Loucy (cell line): ENCODE measurements around the gene SRP72.

Source experiments
- H2AFZ ChIP-seq: fragments of 200-600 bp; sonication (generic); 2 replicates; pipeline ENCODE4 v1.6.0; 2016; ENCODE audit warnings: antibody characterized with exemption, mild to moderate bottlenecking, low read length, moderate library complexity
- H3F3A ChIP-seq: fragments of 200-600 bp; 2 replicates; pipeline ENCODE4 v1.6.0; 2016; ENCODE audit warnings: antibody characterized with exemption, low read depth, mild to moderate bottlenecking
- H3K27me3 ChIP-seq: fragments of 200-600 bp; sonication (generic); 2 replicates; pipeline ENCODE4 v1.6.1; 2014; ENCODE audit warnings: low read length, mild to moderate bottlenecking; ENCODE audit not compliant: insufficient read depth, poor library complexity, severe bottlenecking
- H3K36me3 ChIP-seq: fragments of 200-600 bp; sonication (generic); 2 replicates; pipeline ENCODE4 v1.6.1; 2016; ENCODE audit warnings: low read length; ENCODE audit not compliant: insufficient read depth
- H3K4me1 ChIP-seq: fragments of 200-600 bp; sonication (generic); 2 replicates; pipeline ENCODE4 v1.5.1; 2014; ENCODE audit warnings: low read length, mild to moderate bottlenecking; ENCODE audit not compliant: insufficient read depth, poor library complexity, severe bottlenecking
- H3K4me2 ChIP-seq: fragments of 200-600 bp; sonication (generic); 2 replicates; pipeline ENCODE4 v1.6.0; 2014; ENCODE audit warnings: antibody characterized with exemption, low read length, low read depth, mild to moderate bottlenecking; ENCODE audit not compliant: poor library complexity, severe bottlenecking
- H3K4me3 ChIP-seq: fragments of 200-600 bp; sonication (generic); 2 replicates; pipeline ENCODE4 v1.5.1; 2014; ENCODE audit warnings: low read length, mild to moderate bottlenecking, mixed read lengths; ENCODE audit not compliant: poor library complexity, severe bottlenecking
- H3K79me2 ChIP-seq: fragments of 200-600 bp; sonication (generic); 2 replicates; pipeline ENCODE4 v1.6.1; 2014; ENCODE audit warnings: low read length; ENCODE audit not compliant: insufficient read depth
- H3K9ac ChIP-seq: fragments of 200-600 bp; sonication (generic); 2 replicates; pipeline ENCODE4 v1.6.0; 2014; ENCODE audit warnings: mild to moderate bottlenecking, low read depth, low read length, moderate library complexity; ENCODE audit not compliant: poor library complexity, severe bottlenecking
- H3K9me2 ChIP-seq: fragments of 200-600 bp; sonication (generic); replicated peaks from 2 replicates; pipeline ENCODE4 v1.6.1; 2016; ENCODE audit warnings: low read depth, low read length, mixed read lengths
- H3K9me3 ChIP-seq: fragments of 200-600 bp; sonication (generic); 2 replicates; pipeline ENCODE4 v1.6.1; 2014; ENCODE audit warnings: mild to moderate bottlenecking, antibody characterized with exemption, low read length, low read depth; ENCODE audit not compliant: insufficient read depth
- H4K20me1 ChIP-seq: fragments of 200-600 bp; sonication (generic); 2 replicates; pipeline ENCODE4 v1.6.0; 2014; ENCODE audit warnings: antibody characterized with exemption, low read length, mild to moderate bottlenecking; ENCODE audit not compliant: insufficient read depth, poor library complexity, severe bottlenecking
- CTCF ChIP-seq: fragments of 200-600 bp; sonication (generic); conservative IDR thresholded peaks from 2 replicates; pipeline ENCODE4 v1.5.1; 2014; ENCODE audit warnings: mild to moderate bottlenecking, antibody characterized with exemption, low read length
- EZH2phosphoT487 ChIP-seq: fragments of 200-600 bp; IDR thresholded peaks from 2 replicates; pipeline ENCODE4 v1.6.1; 2018; ENCODE audit warnings: antibody characterized with exemption, mild to moderate bottlenecking, moderate library complexity, borderline replicate concordance

The SRP72 gene

GRCh38 chr4:56466910-56467283, 520 bp upstream of the SRP72 start:
- peaks cover 22% of the 10 kb centered on the region for H3K36me3 ChIP-seq
- TF ChIP-seq EZH2phosphoT487 (no peak), CTCF (no peak)
- peak overlapping the region; percentile 86 for H3K4me2 ChIP-seq
- peak overlapping the region; percentile 79 for H3K4me3 ChIP-seq
- peaks cover 52% of the 10 kb centered on the region for H3K4me1 ChIP-seq
- peaks cover 75% of the 10 kb centered on the region for H3K79me2 ChIP-seq
- H2AFZ ChIP-seq = peak overlapping the region; percentile 87
- no peaks in the 10 kb centered on the region for H3K9me3 ChIP-seq
- no peaks in the 10 kb centered on the region for H3F3A ChIP-seq
- peaks cover 40% of the 10 kb centered on the region for H4K20me1 ChIP-seq
- H3K27me3 ChIP-seq = no peaks in the 10 kb centered on the region
- H3K9me2 ChIP-seq = no peaks in the 10 kb centered on the region
- peak overlapping the region; percentile 88 for H3K9ac ChIP-seq

DNA sequence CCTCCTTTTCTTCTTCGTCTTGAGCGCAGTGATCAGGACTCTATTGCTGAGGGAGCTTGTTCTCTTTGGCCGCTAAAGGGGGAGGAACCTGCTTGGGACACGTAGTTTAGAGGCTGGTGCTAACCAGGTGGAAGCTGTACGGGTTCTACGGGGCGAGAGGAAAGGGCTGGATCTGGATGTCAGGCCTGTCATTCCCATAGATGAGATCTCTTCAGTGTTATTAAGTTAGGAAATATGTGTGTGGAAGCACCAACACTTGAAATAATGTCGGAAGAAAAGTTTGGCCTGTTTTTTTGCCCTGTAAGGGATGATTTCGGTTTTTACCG, 643 bp downstream of the SRP72 start:
- Histone ChIP-seq H4K20me1 (peaks cover 40% of the 10 kb centered on the region), H3K36me3 (peaks cover 22% of the 10 kb centered on the region), H3K4me3 (peak overlapping the region; percentile 79), H3F3A (no peaks in the 10 kb centered on the region), H3K4me2 (peak overlapping the region; percentile 86), H3K27me3 (no peaks in the 10 kb centered on the region), H3K9me3 (no peaks in the 10 kb centered on the region), H3K79me2 (peaks cover 83% of the 10 kb centered on the region), H3K9me2 (no peaks in the 10 kb centered on the region), H3K9ac (peak overlapping the region; percentile 88), H3K4me1 (peaks cover 53% of the 10 kb centered on the region), H2AFZ (peak overlapping the region; percentile 87)
- TF ChIP-seq EZH2phosphoT487 = no peak
- TF ChIP-seq CTCF = no peak

- Histone ChIP-seq H2AFZ (no peak overlapping the region), H3F3A (no peaks in the 10 kb centered on the region), H3K79me2 (peaks cover 79% of the 10 kb centered on the region), H3K4me1 (peaks cover 48% of the 10 kb centered on the region), H3K4me2 (peak overlapping the region; percentile 86), H3K9me3 (no peaks in the 10 kb centered on the region), H3K27me3 (no peaks in the 10 kb centered on the region), H3K9me2 (no peaks in the 10 kb centered on the region), H4K20me1 (peaks cover 40% of the 10 kb centered on the region), H3K9ac (peak overlapping the region; percentile 88), H3K36me3 (peaks cover 34% of the 10 kb centered on the region), H3K4me3 (peak overlapping the region; percentile 79)
- no peak for TF ChIP-seq CTCF
Measured at GRCh38 chr4:56469489-56470210, 2.2 kb downstream of the SRP72 start.
